Naive thymus-derived CD4-positive, alpha-beta T cell (primary cell): Measurements from ENCODE around the gene CD74. TPM values are rescaled to one million over a fixed set of nuclear protein-coding genes. Genes with fewer than 3 reads are reported as not detected.

Experiments used
- ATAC-seq: fragments of 150-1000 bp; cut with Tn5 transposase; 2 replicates; pipeline ENCODE4 v1.10.0; 2021; ENCODE audit warnings: mild to moderate bottlenecking, moderate library complexity
- CTCF ChIA-PET: fragments of 350-600 bp; sonication (Branson Sonifier 250); formaldehyde crosslinking; loops from one replicate; lab custom pipeline; 2021; ENCODE audit warnings: antibody characterized with exemption; lab: Charles Lee
- POLR2A ChIA-PET: fragments of 350-600 bp; sonication (Branson Sonifier 250); formaldehyde crosslinking; loops from one replicate; lab custom pipeline; 2021; ENCODE audit warnings: antibody characterized with exemption, inconsistent platforms; lab: Charles Lee
- DNase-seq, 9 donors: peaks; one replicate each; pipeline versions ENCODE4 v3.0.0 to v3.0.0-alpha.2; 2020 to 2022; ENCODE audit warnings: mixed read lengths in 1 of 9
- H3K27ac ChIP-seq: one replicate; pipeline ENCODE4 v1.7.0; 2013; ENCODE audit warnings: mild to moderate bottlenecking, low read depth, low read length, moderate library complexity
- H3K27me3 ChIP-seq, 2 donors: one replicate each; pipeline ENCODE4 v1.7.0; 2013; ENCODE audit warnings: low read length in 2 of 2, mild to moderate bottlenecking in 2 of 2, moderate library complexity in 2 of 2; ENCODE audit not compliant: control insufficient read depth in 2 of 2, insufficient read depth in 2 of 2
- H3K36me3 ChIP-seq, 3 experiments: 1 replicate in 2 of 3; 2 replicates in 1 of 3; pipeline ENCODE4 v1.7.0; 2013; ENCODE audit warnings: low read length in 3 of 3, mild to moderate bottlenecking in 3 of 3, moderate library complexity in 1 of 3; ENCODE audit not compliant: insufficient read depth in 3 of 3, control insufficient read depth in 2 of 3
- H3K4me1 ChIP-seq, 2 donors: one replicate each; pipeline ENCODE4 v1.7.0; 2013; ENCODE audit warnings: low read length in 2 of 2, mild to moderate bottlenecking in 2 of 2, moderate library complexity in 1 of 2; ENCODE audit not compliant: control insufficient read depth in 2 of 2, insufficient read depth in 2 of 2
- H3K4me3 ChIP-seq: 2 replicates; pipeline ENCODE4 v1.7.0; 2013; ENCODE audit warnings: mild to moderate bottlenecking, low read length
- H3K9me3 ChIP-seq, 3 experiments: 1 replicate in 2 of 3; 2 replicates in 1 of 3; pipeline ENCODE4 v1.7.0; 2013; ENCODE audit warnings: low read length in 3 of 3; ENCODE audit not compliant: control insufficient read depth in 2 of 3
- H3K27ac Mint-ChIP-seq, 9 donors: one replicate each; pipeline ENCODE4 v1.8.0; 2020 to 2022; ENCODE audit warnings: mixed read lengths in 9 of 9, mild to moderate bottlenecking in 8 of 9, moderate library complexity in 5 of 9, inconsistent platforms in 2 of 9
- H3K27me3 Mint-ChIP-seq, 5 donors: one replicate each; pipeline ENCODE4 v1.8.0; 2021 to 2022; ENCODE audit warnings: mixed read lengths in 5 of 5, mild to moderate bottlenecking in 1 of 5
- H3K36me3 Mint-ChIP-seq, 5 donors: one replicate each; pipeline ENCODE4 v1.8.0; 2020 to 2022; ENCODE audit warnings: mixed read lengths in 5 of 5, mild to moderate bottlenecking in 3 of 5, inconsistent platforms in 1 of 5
- H3K4me1 Mint-ChIP-seq, 7 donors: one replicate each; pipeline ENCODE4 v1.8.0; 2020 to 2022; ENCODE audit warnings: mixed read lengths in 7 of 7, mild to moderate bottlenecking in 3 of 7, inconsistent platforms in 1 of 7
- H3K4me3 Mint-ChIP-seq, 10 donors: one replicate each; pipeline ENCODE4 v1.8.0; 2020 to 2022; ENCODE audit warnings: mild to moderate bottlenecking in 10 of 10, mixed read lengths in 10 of 10, moderate library complexity in 6 of 10, inconsistent platforms in 2 of 10
- H3K9me3 Mint-ChIP-seq, 11 donors: one replicate each; pipeline ENCODE4 v1.8.0; 2020 to 2022; ENCODE audit warnings: mixed read lengths in 11 of 11, mild to moderate bottlenecking in 4 of 11, inconsistent platforms in 1 of 11, moderate library complexity in 1 of 11
- intact Hi-C, 2 donors: fragments of 100-400 bp; cut with micrococcal nuclease; formaldehyde crosslinking; loops; one replicate each; pipeline ENCODE4 v1.15.1; 2023
- polyA plus RNA-seq, 2 donors: library from polyadenylated mRNA; unstranded; fragments of 300-500 nt; fragmentation: Illumina TruSeq; gene quantifications; one replicate each; pipeline ENCODE4 v1.2.3, GENCODE V29; 2021
- total RNA-seq, 6 experiments: library from RNA in 5 of 6; stranded (reverse) in 5 of 6; gene quantifications; 1 replicate in 5 of 6; 2 replicates in 1 of 6; pipeline ENCODE4 v1.2.3 and lab custom pipeline; 2021 to 2026

The CD74 gene
- total and polyA plus RNA-seq, 7 experiments from 2014 or later: 153 to 1,948 (median 413) TPM

DNA sequence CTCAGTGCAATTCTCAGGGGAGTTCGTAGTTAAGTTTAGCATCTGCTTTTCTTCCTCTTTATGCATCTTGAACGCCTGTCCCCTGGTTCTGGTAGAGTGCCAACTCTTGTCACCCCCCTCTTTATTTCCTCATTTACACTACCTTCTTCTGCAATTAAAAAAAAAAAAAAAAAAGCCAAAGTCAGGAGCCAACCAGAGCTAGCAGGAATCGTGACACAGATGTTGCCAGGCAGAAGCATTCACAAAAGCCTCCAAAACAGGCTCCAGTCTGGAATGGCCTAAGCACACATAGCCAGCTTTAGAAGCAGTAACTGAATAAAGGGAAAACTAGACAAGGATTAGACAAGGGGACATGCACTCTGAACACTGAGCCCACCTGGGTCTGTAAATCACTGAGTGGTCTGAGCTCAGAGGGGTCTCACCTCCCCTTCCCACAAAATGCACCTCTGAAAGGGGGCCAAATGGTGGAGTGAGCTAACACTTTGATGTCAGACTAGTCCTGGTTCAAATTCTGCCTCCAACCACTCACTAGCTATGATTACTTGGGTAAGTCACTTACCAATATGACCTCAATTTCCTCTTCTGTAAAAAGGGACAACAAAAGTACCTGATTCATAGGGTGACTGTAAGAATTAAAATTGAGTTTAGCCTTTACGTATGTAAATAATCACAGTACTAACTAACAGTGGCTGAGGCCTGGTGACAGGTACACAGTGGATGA, 2.0 kb downstream of the CD74 start:
- H3K27me3 ChIP-seq: no peaks in the 10 kb centered on the region
- ChIA-PET CTCF (interaction anchor here (0.6 to 3.1 kb wide), 5 partner anchors 15 to 290 kb away, joined by 3 to 17 read pairs (median 3); partner anchors contain the start of gene RBM22), POLR2A (interaction anchor here (0.9 to 1.9 kb wide), 8 partner anchors 10 to 1361 kb away, joined by 3 to 13 read pairs (median 4); partner anchors contain the start of genes G3BP1 and RPS14)
- Mint-ChIP-seq H3K4me1 (peaks cover 24 to 52% (median 38%) of the 10 kb centered on the region in 7 donors), H3K9me3 (no peaks in the 10 kb centered on the region), H3K36me3 (peaks cover 0 to 21% (median 0%) of the 10 kb centered on the region in 5 donors), H3K4me3 (peak overlapping the region; percentile 91 to 100 (median 98)), H3K27me3 (no peaks in the 10 kb centered on the region), H3K27ac (peak overlapping the region; percentile 96 to 100 (median 100))
- peak overlapping the region; percentile 98 for H3K27ac ChIP-seq
- ATAC-seq (peak; percentile 32), DNase-seq (peak in 7 of 9 donors; percentile 59 to 77 (median 69))
- H3K9me3 ChIP-seq: no peaks in the 10 kb centered on the region
- peaks cover 0 to 18% (median 8%) of the 10 kb centered on the region in 3 experiments for H3K36me3 ChIP-seq
- H3K4me3 ChIP-seq: peak overlapping the region; percentile 83
- intact Hi-C loops: loop anchor here (1.0 to 5.0 kb wide), 7 partner anchors 53 to 1362 kb away; partner anchors contain the start of genes PCYOX1L (in 2 of the 2), DCTN4 (in 1 of the 2), G3BP1 (in 1 of the 2) and HMGXB3 (in 1 of the 2)
- H3K4me1 ChIP-seq: peaks cover 32 to 35% of the 10 kb centered on the region in 2 donors

DNA sequence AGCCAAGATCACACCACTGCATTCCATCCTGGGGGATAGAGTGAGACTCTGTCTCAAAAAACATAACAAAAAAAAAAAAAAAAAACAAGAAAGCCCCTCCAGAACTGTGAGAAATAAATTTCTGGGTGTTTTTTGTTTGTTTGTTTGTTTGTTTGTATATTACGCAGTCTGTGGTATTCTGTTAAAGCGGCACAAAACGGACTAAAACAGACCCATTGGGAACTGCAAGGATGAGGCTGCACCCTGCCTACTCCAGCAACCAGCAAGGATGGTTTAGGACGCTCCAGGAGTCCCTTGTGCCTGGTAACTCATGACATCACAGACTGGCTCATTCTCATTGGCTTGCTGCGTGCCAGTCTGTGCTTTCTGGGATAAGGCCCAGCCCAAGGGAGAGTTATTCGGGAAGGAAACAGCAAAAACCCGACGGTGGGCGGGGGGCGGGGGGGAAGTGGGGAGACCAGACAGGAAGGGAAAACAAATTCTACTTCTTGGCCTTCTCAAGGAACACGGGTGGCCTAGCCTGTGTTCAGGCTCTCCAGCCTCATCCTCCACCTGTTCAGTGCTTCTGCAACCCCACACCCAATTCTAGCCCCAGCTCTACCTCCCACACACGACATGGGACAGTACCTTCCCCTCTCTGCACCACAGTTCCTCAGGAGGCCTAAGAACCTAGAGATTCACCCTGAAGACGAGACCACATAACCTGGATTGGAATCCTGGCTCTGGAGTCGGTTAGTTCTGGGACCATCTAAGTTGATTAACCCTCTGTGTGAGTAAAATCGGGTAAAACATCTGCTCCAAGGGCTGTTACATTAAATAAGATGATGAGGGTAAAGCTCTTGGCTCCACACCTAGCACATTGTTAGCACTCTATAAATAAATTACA, 2.8 kb downstream of the CD74 start:
- CTCF ChIA-PET: interaction anchor here (0.6 to 3.1 kb wide), 4 partner anchors 27 to 292 kb away, joined by 3 to 17 read pairs (median 3); no protein-coding TSS in a partner anchor
- no peak for ATAC-seq
- Mint-ChIP-seq H3K27me3 (no peaks in the 10 kb centered on the region), H3K4me3 (peak overlapping the region; percentile 91 to 100 (median 98)), H3K4me1 (peaks cover 24 to 52% (median 38%) of the 10 kb centered on the region in 7 donors), H3K9me3 (no peaks in the 10 kb centered on the region), H3K27ac (peak overlapping the region; percentile 96 to 100 (median 100)), H3K36me3 (peaks cover 0 to 24% (median 0%) of the 10 kb centered on the region in 5 donors)
- Histone ChIP-seq H3K27me3 (no peaks in the 10 kb centered on the region), H3K4me3 (peak overlapping the region; percentile 83), H3K9me3 (no peaks in the 10 kb centered on the region), H3K4me1 (peaks cover 32 to 35% of the 10 kb centered on the region in 2 donors), H3K36me3 (peaks cover 0 to 25% (median 9%) of the 10 kb centered on the region in 3 experiments), H3K27ac (peak overlapping the region; percentile 98)
- intact Hi-C loops: loop anchor here (1.0 to 5.0 kb wide), 7 partner anchors 53 to 1362 kb away; partner anchors contain the start of genes PCYOX1L (in 2 of the 2), DCTN4 (in 1 of the 2), G3BP1 (in 1 of the 2) and HMGXB3 (in 1 of the 2)
- DNase-seq: peak in 7 of 9 donors; percentile 27 to 48 (median 43)
- POLR2A ChIA-PET: interaction anchor here (0.9 to 1.9 kb wide), 8 partner anchors 9 to 374 kb away, joined by 3 to 13 read pairs (median 4); partner anchors contain the start of gene RPS14

DNA sequence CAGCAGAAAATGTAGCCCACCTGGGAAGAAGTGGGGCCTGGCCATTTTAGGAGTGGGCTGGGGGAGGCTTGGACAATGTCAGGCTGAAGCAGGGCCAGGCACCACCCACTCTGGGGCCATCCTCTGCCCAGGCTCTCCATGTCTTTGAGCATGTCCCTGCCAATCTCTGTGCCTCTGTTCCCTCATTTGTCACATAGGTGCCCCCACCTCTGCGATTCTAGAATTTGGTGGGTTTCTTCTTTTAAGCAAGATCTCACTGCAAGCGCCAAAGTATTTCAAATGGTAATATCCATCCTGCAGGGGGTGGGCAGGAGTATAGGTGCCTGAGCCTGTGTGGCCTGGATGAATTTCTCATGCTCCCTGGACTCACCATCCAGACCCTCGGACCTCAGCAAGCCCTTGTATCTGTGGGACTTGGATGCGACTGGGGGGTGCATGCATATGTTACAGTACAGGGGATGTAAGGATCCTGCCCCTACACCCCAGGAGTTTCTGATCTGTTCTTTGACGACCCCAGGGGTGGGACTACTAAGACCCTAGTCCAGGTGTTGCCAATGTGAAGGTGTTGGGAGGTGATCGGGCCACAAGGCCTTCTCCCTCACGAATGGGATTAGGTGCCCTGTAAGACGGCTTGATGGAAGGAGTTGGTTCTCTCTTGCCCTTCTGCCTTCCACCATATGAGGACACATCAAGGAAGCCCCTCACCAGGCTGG, 4.3 kb downstream of the CD74 start:
- DNase-seq (no peak), ATAC-seq (no peak)
- Histone ChIP-seq H3K27me3 (no peaks in the 10 kb centered on the region), H3K27ac (peak overlapping the region; percentile 21), H3K9me3 (no peaks in the 10 kb centered on the region), H3K36me3 (peaks cover 0 to 40% (median 18%) of the 10 kb centered on the region in 3 experiments), H3K4me1 (peaks cover 28 to 31% of the 10 kb centered on the region in 2 donors), H3K4me3 (no peak overlapping the region)
- no peaks in the 10 kb centered on the region for H3K9me3 Mint-ChIP-seq
- ChIA-PET POLR2A (no interaction called here), CTCF (no interaction called here)
- intact Hi-C loops: no loop called here
- peaks cover 24 to 47% (median 34%) of the 10 kb centered on the region in 7 donors for H3K4me1 Mint-ChIP-seq
- H3K27ac Mint-ChIP-seq: peak overlapping the region in 8 of 9 donors; percentile 13 to 71 (median 50)
- no peaks in the 10 kb centered on the region for H3K27me3 Mint-ChIP-seq
- peaks cover 0 to 25% (median 0%) of the 10 kb centered on the region in 5 donors for H3K36me3 Mint-ChIP-seq
- H3K4me3 Mint-ChIP-seq: peak overlapping the region in 6 of 10 donors; percentile 13 to 66 (median 46)

DNA sequence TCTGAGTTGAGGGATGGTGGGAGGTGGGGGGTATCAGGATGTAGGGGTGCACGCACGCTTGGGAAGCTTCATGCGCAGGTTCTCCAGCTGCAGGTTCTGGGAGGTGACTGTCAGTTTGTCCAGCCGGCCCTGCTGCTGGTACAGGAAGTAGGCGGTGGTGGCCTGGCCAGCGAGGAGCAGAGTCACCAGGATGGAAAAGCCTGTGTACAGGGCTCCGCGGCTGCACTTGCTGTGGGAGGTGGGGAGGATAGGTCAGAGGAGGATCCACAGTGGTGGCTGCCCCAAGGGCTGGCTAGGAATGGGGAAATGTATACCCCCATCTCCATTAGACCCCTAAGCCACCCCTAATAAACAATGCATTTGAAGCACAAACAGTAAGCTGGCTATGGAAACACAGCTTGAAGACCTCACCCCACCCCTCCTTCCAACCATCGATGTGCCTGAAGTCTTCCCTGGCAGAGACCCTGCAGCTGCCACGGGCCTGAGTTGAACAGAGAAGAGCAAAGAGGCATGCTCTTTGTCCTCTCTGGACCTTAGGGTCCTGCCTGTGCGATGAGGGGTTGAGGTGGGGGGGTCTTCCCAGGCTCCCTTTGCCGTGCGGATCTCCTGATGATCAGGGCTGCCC, 5.5 kb downstream of the CD74 start:
- H3K27me3 ChIP-seq: no peaks in the 10 kb centered on the region
- peaks cover 0 to 52% (median 18%) of the 10 kb centered on the region in 3 experiments for H3K36me3 ChIP-seq
- intact Hi-C loops: no loop called here
- no peaks in the 10 kb centered on the region for H3K9me3 ChIP-seq
- no peaks in the 10 kb centered on the region for H3K27me3 Mint-ChIP-seq
- H3K4me1 Mint-ChIP-seq: peaks cover 20 to 36% (median 24%) of the 10 kb centered on the region in 7 donors
- H3K4me3 ChIP-seq: no peak overlapping the region
- CTCF ChIA-PET: interaction anchor here (0.9 kb wide), 1 partner anchor 29 kb away, joined by 4 read pairs; no protein-coding TSS in a partner anchor
- no peak for ATAC-seq
- peaks cover 22 to 26% of the 10 kb centered on the region in 2 donors for H3K4me1 ChIP-seq
- H3K36me3 Mint-ChIP-seq: peaks cover 0 to 27% (median 5%) of the 10 kb centered on the region in 5 donors
- no peak for DNase-seq
- H3K9me3 Mint-ChIP-seq: no peaks in the 10 kb centered on the region
- peak overlapping the region in 6 of 9 donors; percentile 4 to 59 (median 28) for H3K27ac Mint-ChIP-seq
- no peak overlapping the region for H3K27ac ChIP-seq
- H3K4me3 Mint-ChIP-seq: peak overlapping the region in 1 of 10 donors; percentile 56
- POLR2A ChIA-PET: interaction anchor here (0.5 to 1.6 kb wide), 2 partner anchors 10 to 740 kb away, joined by 3 to 5 read pairs; no protein-coding TSS in a partner anchor

DNA sequence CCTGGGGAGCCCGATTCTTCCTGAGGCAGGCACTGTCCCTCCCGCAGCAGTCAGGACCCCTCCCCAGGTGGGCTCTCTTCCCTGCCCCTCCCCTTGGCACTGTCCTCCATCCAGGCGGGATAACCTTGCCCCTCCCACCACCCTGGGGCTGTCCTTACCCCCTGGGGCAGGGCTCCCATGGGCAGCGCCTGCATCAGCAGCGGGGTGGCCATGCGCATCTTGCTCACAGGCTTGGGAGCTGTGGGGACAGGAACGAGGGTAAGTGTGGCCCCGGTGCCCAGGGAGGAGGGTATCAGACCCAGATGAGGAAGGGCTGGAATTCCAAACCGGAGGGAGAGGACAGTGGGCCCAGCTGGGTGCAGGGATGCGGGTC, 6.0 kb downstream of the CD74 start:
- no peaks in the 10 kb centered on the region for H3K9me3 ChIP-seq
- Mint-ChIP-seq H3K4me3 (no peak overlapping the region), H3K4me1 (peaks cover 20 to 31% (median 23%) of the 10 kb centered on the region in 7 donors), H3K27ac (peak overlapping the region in 2 of 9 donors; percentile 46 to 59), H3K36me3 (peaks cover 0 to 30% (median 5%) of the 10 kb centered on the region in 5 donors), H3K9me3 (no peaks in the 10 kb centered on the region), H3K27me3 (no peaks in the 10 kb centered on the region)
- no peak overlapping the region for H3K4me3 ChIP-seq
- no peaks in the 10 kb centered on the region for H3K27me3 ChIP-seq
- POLR2A ChIA-PET: interaction anchor here (0.5 to 1.6 kb wide), 2 partner anchors 9 to 741 kb away, joined by 3 to 5 read pairs; no protein-coding TSS in a partner anchor
- H3K36me3 ChIP-seq: peaks cover 0 to 57% (median 22%) of the 10 kb centered on the region in 3 experiments
- H3K27ac ChIP-seq: no peak overlapping the region
- ATAC-seq (no peak), DNase-seq (no peak)
- CTCF ChIA-PET: interaction anchor here (0.9 kb wide), 1 partner anchor 30 kb away, joined by 4 read pairs; no protein-coding TSS in a partner anchor
- intact Hi-C loops: no loop called here
- H3K4me1 ChIP-seq: peaks cover 18 to 26% of the 10 kb centered on the region in 2 donors
